Gastrocnemius medialis (tissue), 4 donors: ENCODE measurements around the gene EPHB2. TPM values are rescaled to one million over a fixed set of nuclear protein-coding genes. Genes with fewer than 3 reads are reported as not detected.

ENCODE experiments used
- ATAC-seq, 2 donors: fragments of 150-250 bp; one replicate each; pipeline ENCODE4 v1.9.1; 2016
- DNase-seq, 2 donors: peaks; one replicate each; pipeline ENCODE4 v3.0.0-alpha.2; 2019
- H3K27ac ChIP-seq, 4 donors: fragments of 200-600 bp; sonication (generic); 1 replicate in 1 of 4; 2 replicates in 3 of 4; pipeline ENCODE4 v1.5.1; 2016 to 2018; ENCODE audit warnings: mild to moderate bottlenecking in 2 of 4, moderate library complexity in 1 of 4
- H3K27me3 ChIP-seq, 3 donors: fragments of 200-600 bp; sonication (generic) in 2 of 3; 1 replicate in 1 of 3; 2 replicates in 2 of 3; pipeline versions ENCODE4 v1.5.1 to v1.6.0; 2016 to 2019; ENCODE audit warnings: mild to moderate bottlenecking in 1 of 3, moderate library complexity in 1 of 3
- H3K36me3 ChIP-seq, 2 donors: fragments of 200-600 bp; sonication (generic) in 1 of 2; one replicate each; pipeline ENCODE4 v1.5.1; 2017 to 2018
- H3K4me1 ChIP-seq, 2 donors: fragments of 200-600 bp; sonication (generic) in 1 of 2; one replicate each; pipeline ENCODE4 v1.5.1; 2016 to 2017; ENCODE audit warnings: mild to moderate bottlenecking in 2 of 2
- H3K4me3 ChIP-seq, 4 donors: fragments of 200-600 bp; sonication (generic) in 3 of 4; 1 replicate in 1 of 4; 2 replicates in 3 of 4; pipeline ENCODE4 v1.5.1; 2016 to 2019; ENCODE audit warnings: mild to moderate bottlenecking in 2 of 4
- H3K9me3 ChIP-seq, 3 donors: fragments of 200-600 bp; sonication (generic) in 2 of 3; 1 replicate in 1 of 3; 2 replicates in 2 of 3; pipeline ENCODE4 v1.5.1; 2016 to 2019
- CTCF ChIP-seq, 5 experiments: fragments of 450-650 bp in 3 of 5; fragments of 200-600 bp in 2 of 5; sonication (generic) in 2 of 5; IDR thresholded peaks in 4 of 5; conservative IDR thresholded peaks in 1 of 5; 1 replicate in 4 of 5; 2 replicates in 1 of 5; pipeline ENCODE4 v1.5.1; 2016 to 2019; ENCODE audit warnings: antibody characterized with exemption in 5 of 5, mild to moderate bottlenecking in 3 of 5, moderate library complexity in 3 of 5
- POLR2A ChIP-seq, 2 donors: fragments of 450-650 bp; IDR thresholded peaks; one replicate each; pipeline ENCODE4 v1.6.1; 2017; ENCODE audit warnings: antibody characterized with exemption in 2 of 2, mild to moderate bottlenecking in 2 of 2, moderate library complexity in 2 of 2
- in situ Hi-C, 4 donors: fragments of 200-750 bp; cut with MboI; loops; one replicate each; pipeline versions ENCODE4 v1.15.0 to v1.8.0; 2017; ENCODE audit warnings: low sequenced_read_pairs in 4 of 4
- intact Hi-C: fragments of 100-400 bp; cut with DNase I; formaldehyde crosslinking; loops from one replicate; pipeline ENCODE4 v1.15.1; 2023; ENCODE audit warnings: low total_unique reads
- total RNA-seq, 4 donors: library from RNA; depleted of rRNA; stranded (reverse); fragments of >200 nt; gene quantifications; one replicate each; pipeline versions ENCODE4 v1.1.0 to v1.2.3, GENCODE V29; 2016

The EPHB2 gene
- total RNA-seq, 4 donors from 2014 or later: 0.07 to 0.58 (median 0.24) TPM; not detected in 1

- H3K27me3 ChIP-seq: no peaks in the 10 kb centered on the region
- intact Hi-C loops: no loop called here
- ATAC-seq: no peak
- TF ChIP-seq POLR2A (IDR thresholded peaks at IDR 0.05) (no peak), CTCF (IDR thresholded peaks at IDR 0.05 in 4 of 5, conservative IDR thresholded peaks at IDR 0.05 in 1 of 5) (no peak)
- H3K36me3 ChIP-seq: no peaks in the 10 kb centered on the region
- peaks cover 0 to 6% of the 10 kb centered on the region in 2 donors for H3K4me1 ChIP-seq
- no peaks in the 10 kb centered on the region for H3K9me3 ChIP-seq
- in situ Hi-C loops: no loop called here
- H3K27ac ChIP-seq: no peak overlapping the region
- H3K4me3 ChIP-seq: no peak overlapping the region
- DNase-seq: no peak
Measured at GRCh38 chr1:22824975-22825374, 114.3 kb downstream of the EPHB2 start.

- no peaks in the 10 kb centered on the region for H3K9me3 ChIP-seq
- H3K4me3 ChIP-seq: no peak overlapping the region
- ATAC-seq (no peak), DNase-seq (no peak)
- intact Hi-C loops (no loop called here), in situ Hi-C loops (no loop called here)
- no peak overlapping the region for H3K27ac ChIP-seq
- no peaks in the 10 kb centered on the region for H3K27me3 ChIP-seq
- H3K36me3 ChIP-seq: no peaks in the 10 kb centered on the region
- peaks cover 0 to 6% of the 10 kb centered on the region in 2 donors for H3K4me1 ChIP-seq
- TF ChIP-seq POLR2A (IDR thresholded peaks at IDR 0.05): no peak
- TF ChIP-seq CTCF (IDR thresholded peaks at IDR 0.05 in 4 of 5, conservative IDR thresholded peaks at IDR 0.05 in 1 of 5): no peak
Measured at GRCh38 chr1:22825486-22826189, 115.0 kb downstream of the EPHB2 start.

GRCh38 chr1:22826604-22827580 is 116.3 kb downstream of the EPHB2 start:
- peak in 1 of 2 donors; percentile 33 for ATAC-seq

More at GRCh38 chr1:22826604-22827580, 116.3 kb downstream of the EPHB2 start:
- H3K27ac ChIP-seq: no peak overlapping the region
- no peaks in the 10 kb centered on the region for H3K27me3 ChIP-seq
- no peak overlapping the region for H3K4me3 ChIP-seq
- peaks cover 0 to 6% of the 10 kb centered on the region in 2 donors for H3K4me1 ChIP-seq
- intact Hi-C loops (no loop called here), in situ Hi-C loops (no loop called here)
- H3K9me3 ChIP-seq: no peaks in the 10 kb centered on the region
- no peaks in the 10 kb centered on the region for H3K36me3 ChIP-seq
- no peak for TF ChIP-seq CTCF (IDR thresholded peaks at IDR 0.05 in 4 of 5, conservative IDR thresholded peaks at IDR 0.05 in 1 of 5)
- no peak for TF ChIP-seq POLR2A (IDR thresholded peaks at IDR 0.05)
- DNase-seq: no peak
